Measurements from ENCODE around the gene GCNT4. TPM values are rescaled to one million over a fixed set of nuclear protein-coding genes. Genes with fewer than 3 reads are reported as not detected.
"Not testable (repeated sequence)": the region's sequence is repeated elsewhere in the genome, so short reads cannot be mapped to it uniquely, and the experiment has no call there.

The GCNT4 gene
- 0.05 and 0.19 TPM in 2 replicates for total RNA-seq (2014; rRNA removed; shearing (Covaris generic))

DNA sequence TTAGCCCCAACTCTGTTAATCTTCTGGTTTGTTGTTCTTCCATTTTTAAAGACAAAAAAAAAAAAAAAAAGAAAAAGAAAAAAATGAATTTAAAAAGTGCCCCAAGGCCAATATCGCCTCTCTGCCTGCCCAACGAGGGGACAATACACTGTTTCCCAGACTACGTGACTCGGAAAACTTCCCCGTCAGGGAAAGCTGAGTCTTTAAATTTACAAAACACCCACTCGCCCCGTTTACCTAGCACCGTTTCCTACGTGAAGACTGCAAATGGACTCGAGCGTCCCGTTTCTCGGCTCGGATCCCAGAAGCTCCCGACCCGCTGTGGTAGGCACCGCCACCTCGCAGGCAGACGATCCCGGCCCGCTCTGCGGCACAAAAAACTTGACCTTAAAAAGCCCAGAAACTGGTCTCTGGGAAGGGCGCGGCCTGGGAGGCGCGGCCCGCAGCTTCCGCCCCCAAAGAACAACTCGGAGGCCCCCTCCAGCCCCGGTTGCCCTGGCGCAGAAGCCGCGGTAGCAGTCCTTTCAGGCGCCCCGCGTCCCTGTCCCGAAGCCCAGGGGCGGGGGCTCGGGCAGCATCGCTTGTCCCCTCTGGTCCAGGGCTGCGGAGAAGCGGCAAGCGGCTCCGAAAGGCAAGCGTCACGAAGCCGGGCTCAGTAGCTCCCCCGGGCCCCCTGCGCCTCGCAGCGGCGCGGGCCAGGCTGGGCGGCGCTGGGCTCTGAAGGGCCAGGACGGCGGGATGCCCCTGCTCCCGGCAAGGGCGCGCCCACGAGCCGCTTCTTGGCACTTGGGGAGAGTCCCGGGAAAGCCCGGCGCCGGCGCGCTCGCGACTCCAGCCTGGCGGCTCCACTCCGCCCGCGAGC is at the start of gene GCNT4:
GCNT4 (minus strand) TSS at position 367 of the 862 bp plus-strand sequence. CDS start 22,521 bp downstream, outside the sequence.
- DNase-seq (ENCODE audit: low spot score) = no peak

DNA sequence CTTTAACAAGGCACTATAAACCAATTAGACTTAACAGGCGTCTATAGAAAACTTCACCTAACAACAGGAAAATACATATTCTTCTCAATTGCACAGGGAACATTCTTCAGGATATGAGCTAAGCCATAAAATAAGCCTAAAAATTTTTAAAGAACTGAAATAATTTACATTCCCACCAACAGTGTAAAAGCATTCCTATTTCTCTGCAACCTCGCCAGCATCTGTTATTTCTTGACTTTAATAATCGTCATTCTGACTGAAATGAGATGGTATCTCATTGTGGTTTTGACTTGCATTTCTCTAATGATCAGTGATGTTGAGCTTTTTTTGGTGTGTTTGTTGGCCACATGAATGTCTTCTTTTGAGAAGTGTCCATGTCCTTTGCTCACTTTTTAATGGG is 43.6 kb upstream of the GCNT4 start:
- DNase-seq (ENCODE audit: low spot score) = peak; percentile 18

DNA sequence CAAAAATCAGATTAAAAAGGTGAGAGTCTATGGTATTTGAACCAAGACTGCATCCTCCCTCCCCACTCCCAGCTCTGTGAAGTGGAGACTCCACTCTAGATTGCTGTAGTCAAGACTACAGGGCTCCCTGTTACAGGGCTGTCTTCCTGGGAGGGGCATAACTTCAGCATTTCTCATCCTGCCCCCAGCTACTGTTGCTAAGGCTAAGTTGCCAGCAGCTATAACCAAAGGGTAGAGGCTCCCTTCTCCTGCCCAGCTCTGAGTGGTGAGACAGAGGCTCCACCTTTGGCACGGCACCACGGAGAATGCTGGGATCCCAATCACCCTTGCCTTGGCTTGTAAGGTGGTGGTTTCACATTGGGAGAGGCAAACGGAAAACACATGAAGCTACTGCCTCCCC is 39.2 kb upstream of the GCNT4 start:
- DNase-seq (ENCODE audit: low spot score) = peak; percentile 63

- no peak for DNase-seq (ENCODE audit: low spot score)
These were observed 37.3 kb upstream of the GCNT4 start for GRCh38 chr5:75089662-75090061.

GRCh38 chr5:75089137-75089536 is 36.8 kb upstream of the GCNT4 start:
- DNase-seq (ENCODE audit: low spot score) = peak; percentile 4

DNA sequence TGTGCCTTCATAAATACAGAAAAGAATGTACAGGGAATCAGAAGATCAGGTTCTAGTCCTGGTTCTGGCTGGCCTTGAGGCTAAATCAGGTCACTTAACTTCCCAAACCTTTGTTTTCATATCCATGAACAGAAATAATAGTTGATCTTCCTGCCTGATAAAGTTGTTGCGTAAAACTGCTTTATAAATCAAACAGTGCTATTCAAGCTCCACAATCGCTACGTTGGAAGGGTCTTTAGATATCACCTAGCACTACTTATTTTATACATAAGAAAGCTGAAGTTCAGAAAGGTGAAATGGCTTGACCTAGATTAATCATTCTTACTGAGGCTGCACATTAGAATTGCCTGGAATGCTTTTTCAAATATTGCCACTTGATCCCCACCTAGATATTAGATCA is 36.3 kb upstream of the GCNT4 start:
- DNase-seq (ENCODE audit: low spot score) = no peak

DNA sequence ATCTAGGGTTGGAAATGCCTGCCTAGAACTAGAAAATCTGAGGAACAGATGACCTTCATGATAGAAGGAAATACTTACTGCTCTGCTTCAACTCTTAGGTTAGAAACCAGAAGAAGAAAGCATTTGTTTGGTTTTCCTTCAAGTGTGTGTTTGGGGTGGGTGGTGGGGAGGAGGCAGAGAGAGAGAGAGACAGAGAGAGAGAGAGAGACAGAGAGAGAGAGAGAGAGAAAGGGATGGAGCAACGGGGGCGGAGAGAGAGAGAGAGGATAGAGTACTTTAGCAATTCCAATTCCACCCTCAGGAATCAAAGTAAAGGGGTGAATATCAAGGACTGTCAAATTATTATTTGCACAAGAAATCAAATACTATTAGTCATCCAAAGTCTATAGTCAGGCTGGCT is 29.2 kb upstream of the GCNT4 start:
- DNase-seq (ENCODE audit: low spot score) = no peak

GRCh38 chr5:75079346-75079745 is 27.0 kb upstream of the GCNT4 start:
- not testable (repeated sequence) for DNase-seq (ENCODE audit: low spot score)

DNA sequence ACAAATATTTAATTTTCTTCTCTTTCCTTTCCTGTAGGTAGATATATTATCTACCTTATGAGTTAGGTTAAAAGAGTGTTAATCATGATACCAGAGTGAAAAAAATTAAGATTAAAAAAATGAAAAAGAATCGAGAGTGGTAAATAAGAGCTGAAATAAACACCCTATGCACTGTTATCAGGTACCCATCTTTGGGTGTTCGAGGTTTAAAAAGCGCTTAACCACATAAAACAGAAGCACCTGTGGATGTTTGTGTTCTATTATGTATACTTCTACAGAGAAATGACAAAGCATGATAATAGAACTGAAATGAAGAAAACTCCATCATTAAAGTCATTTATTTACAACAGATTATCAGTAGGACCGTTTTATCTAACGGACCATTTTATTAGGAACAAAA is 25.7 kb upstream of the GCNT4 start:
- DNase-seq (ENCODE audit: low spot score) = no peak

DNA sequence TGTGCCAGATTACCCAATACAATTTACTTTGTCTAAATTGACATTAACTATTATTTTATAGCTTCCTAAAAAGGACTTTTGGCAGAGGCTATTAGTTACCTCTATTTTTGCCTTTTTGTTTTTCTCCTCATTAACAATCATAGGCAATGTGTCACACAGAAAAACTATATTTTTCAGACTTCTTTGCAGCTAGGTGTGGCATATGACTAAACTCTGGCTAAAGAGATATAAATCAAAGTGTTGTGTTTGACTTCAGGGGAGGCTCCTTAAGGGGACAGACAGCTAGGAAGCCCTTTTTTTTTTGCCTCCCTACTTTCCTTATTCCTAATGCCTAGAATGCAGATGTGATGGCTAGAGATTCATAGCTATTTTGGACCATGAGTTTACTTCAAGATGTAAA is 19.7 kb upstream of the GCNT4 start:
- peak; percentile 28 for DNase-seq (ENCODE audit: low spot score)

DNA sequence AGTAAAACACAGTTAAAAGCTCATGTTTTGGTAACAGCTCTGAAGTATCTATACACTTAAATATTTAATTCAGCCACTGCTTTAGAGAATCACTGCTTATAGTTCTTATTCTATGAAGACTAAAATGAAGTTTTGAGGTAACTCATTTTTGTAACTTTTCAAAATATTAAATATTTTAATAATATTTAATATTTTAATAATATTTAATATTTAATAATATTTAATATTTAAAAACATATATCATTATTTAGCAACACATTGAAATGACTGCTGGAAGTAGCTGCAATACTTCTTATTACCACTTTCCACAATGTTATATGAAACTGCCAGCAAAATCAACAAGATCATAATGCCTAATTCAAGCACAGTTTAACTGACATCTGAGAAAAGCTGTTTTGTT is 18.7 kb upstream of the GCNT4 start:
- DNase-seq (ENCODE audit: low spot score) = no peak

GRCh38 chr5:75067434-75067833 is 15.1 kb upstream of the GCNT4 start:
- DNase-seq (ENCODE audit: low spot score) = no peak

DNA sequence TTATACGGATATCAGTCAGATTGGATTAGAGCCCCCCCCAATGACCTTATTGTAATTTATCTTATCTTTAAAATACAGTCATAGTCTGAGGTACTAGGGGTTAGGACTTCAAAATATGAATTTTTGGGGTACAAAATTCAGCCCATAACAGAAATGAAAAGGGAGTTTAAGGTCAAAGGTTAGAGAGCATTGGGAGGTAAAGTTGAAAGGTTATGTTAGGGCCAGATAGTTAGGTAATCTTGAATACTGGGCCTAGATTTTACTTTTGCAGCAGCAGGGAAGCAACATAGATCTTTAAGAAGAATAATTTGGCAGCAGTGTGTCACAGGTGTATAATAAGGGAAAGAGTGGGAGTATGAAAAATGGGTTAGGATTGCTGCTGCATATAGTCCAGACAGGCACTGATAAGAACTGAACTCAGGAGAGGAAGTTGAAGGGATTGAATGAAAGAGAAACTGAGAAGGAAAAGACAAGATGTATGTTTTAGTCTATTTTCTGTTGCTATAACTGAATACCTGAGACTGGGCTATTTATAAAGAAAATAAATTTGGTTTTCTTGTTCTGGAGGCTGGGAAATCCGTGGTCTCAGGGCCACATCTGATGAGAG is 10.7 kb upstream of the GCNT4 start:
- no peak for DNase-seq (ENCODE audit: low spot score)

GRCh38 chr5:75059912-75060545 is 7.7 kb upstream of the GCNT4 start:
- no peak for DNase-seq (ENCODE audit: low spot score)

DNA sequence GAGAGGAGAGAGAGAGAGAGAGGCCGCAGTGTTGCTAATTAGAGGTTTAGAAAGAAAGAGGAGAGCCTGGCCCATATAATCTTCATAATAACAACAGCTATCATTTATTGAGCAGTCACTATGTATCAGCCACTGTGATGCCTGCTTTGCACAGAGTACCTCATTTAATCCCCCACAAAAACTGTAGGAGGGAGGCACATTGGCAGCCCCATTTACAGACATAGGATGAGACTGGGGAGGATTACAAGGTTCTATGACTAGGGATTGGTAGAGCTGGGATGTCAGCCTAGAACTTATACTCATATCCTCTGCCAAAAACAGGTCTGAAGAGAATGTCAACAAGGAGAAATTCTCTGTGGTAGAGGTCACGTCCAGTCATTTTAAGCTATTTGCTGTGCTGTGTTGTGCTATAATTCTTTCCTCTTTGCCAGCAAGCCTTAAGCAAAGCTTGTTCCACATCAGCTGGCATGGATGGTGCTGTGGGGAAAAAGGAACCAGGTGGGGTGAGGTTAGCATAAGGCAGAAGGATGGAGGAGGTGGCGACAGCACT is 6.7 kb upstream of the GCNT4 start:
- no peak for DNase-seq (ENCODE audit: low spot score)

GRCh38 chr5:75057561-75057960 is 5.2 kb upstream of the GCNT4 start:
- DNase-seq (ENCODE audit: low spot score) = no peak

GRCh38 chr5:75055727-75056144 is 3.4 kb upstream of the GCNT4 start:
- peak; percentile 19 for DNase-seq (ENCODE audit: low spot score)

- no peak for DNase-seq (ENCODE audit: low spot score)
These were observed 2.0 kb upstream of the GCNT4 start for GRCh38 chr5:75054134-75054930.

DNA sequence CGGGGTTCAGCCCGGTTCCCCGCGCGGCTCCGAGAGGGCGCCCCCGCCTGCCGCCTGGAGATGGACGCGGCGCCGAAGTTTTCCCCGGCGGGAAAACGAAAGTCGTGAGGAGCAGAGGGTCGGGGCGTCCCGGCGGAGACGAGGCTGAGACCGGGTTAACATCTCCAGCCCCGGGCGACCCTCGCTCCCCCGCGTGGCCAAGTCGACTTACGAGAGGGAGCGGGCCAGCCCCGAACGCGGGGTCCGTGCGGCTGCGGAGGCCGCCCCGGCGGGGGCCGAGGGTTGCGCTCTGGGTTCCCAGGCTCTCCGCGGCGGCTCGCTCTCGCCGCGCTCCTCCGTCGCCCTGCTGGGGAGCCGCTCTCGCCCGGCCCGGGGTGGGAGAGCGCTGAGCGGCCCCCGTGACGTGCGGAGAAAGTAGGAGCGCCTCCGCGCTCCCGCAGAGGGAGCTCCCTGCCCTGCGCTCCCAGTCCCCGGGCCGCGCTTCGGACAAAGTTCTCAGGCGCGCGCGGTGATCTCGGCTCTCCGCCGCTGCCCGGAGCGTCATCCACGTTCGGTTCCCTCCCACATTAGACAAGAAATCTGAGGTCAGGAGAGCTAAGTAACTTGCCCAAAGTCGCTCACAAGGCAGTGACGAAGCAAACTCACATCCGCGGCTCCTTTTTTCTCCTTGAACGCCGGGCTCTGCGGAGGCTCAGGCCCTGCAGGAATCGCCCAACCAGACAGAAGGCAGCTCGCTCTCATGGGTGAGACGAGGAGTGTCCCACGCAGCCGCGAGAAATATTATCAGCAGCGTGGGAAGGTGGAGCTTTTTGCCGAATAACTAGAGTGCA is 1.2 kb upstream of the GCNT4 start:
- peak; percentile 29 for DNase-seq (ENCODE audit: low spot score)

GRCh38 chr5:75053054-75053303 is 621 bp upstream of the GCNT4 start:
- DNase-seq (ENCODE audit: low spot score) = no peak

- no peak for DNase-seq (ENCODE audit: low spot score)
These were observed 1.1 kb downstream of the GCNT4 start for GRCh38 chr5:75051217-75051751.

All from A172 (cell line).